Muscle of leg (tissue), 11 donors: Measurements from ENCODE around the gene FOXP4. TPM values are rescaled to one million over a fixed set of nuclear protein-coding genes. Genes with fewer than 3 reads are reported as not detected.

Source experiments
- DNase-seq: peaks from one replicate; pipeline ENCODE4 v3.0.0; 2013
- H3K27ac ChIP-seq: one replicate; pipeline ENCODE4 v1.5.1; 2013; ENCODE audit warnings: mild to moderate bottlenecking, low read length, control low read depth
- H3K27me3 ChIP-seq: one replicate; pipeline ENCODE4 v1.6.1; 2013; ENCODE audit warnings: low read length; ENCODE audit not compliant: control insufficient read depth, insufficient read depth
- H3K36me3 ChIP-seq: one replicate; pipeline ENCODE4 v1.6.1; 2013; ENCODE audit warnings: low read length; ENCODE audit not compliant: control insufficient read depth, insufficient read depth
- H3K4me1 ChIP-seq: one replicate; pipeline ENCODE4 v1.6.1; 2013; ENCODE audit warnings: low read length; ENCODE audit not compliant: control insufficient read depth, insufficient read depth
- H3K4me3 ChIP-seq: one replicate; pipeline ENCODE4 v1.5.1; 2013; ENCODE audit warnings: low read length, control low read depth
- H3K9me3 ChIP-seq: replicated peaks from 2 replicates; pipeline ENCODE4 v1.6.1; 2013; ENCODE audit warnings: low read depth, low read length; ENCODE audit not compliant: control insufficient read depth
- WGBS: methylation state at CpG from one replicate; pipeline ENCODE4 v1.1.5; 2013; ENCODE audit warnings: missing lambda C conversion rate; ENCODE audit not compliant: insufficient coverage; 5-methylcytosine and 5-hydroxymethylcytosine counted together
- polyA plus RNA-seq, 8 donors: library from polyadenylated mRNA; unstranded; fragments of 120-200 nt; gene quantifications; one replicate each; pipeline versions ENCODE4 v1.2.1 to v1.2.3, GENCODE V29; 2013; ENCODE audit warnings: inconsistent platforms in 1 of 8, low replicate concordance in 1 of 8; ENCODE audit not compliant: insufficient read length in 8 of 8, insufficient read depth in 1 of 8
- total RNA-seq: library from RNA; stranded (reverse); fragments of 120-200 nt; gene quantifications from one replicate; pipeline ENCODE4 v1.2.4, GENCODE V29; 2013

The FOXP4 gene
- total and polyA plus RNA-seq, 9 donors = 3.0 to 25.7 (median 14.3) TPM

- 86% methylated on average over 1 of the region's 8 CpGs for WGBS
- H3K4me1 ChIP-seq = peaks cover 29% of the 10 kb centered on the region
Measured at GRCh38 chr6:41563060-41563776, 17.0 kb downstream of the FOXP4 start.

GRCh38 chr6:41564448-41565142 is 18.4 kb downstream of the FOXP4 start:
- H3K4me1 ChIP-seq = peaks cover 43% of the 10 kb centered on the region
- no peak for DNase-seq
- WGBS = 80% methylated on average over 1 of the region's 5 CpGs
- peaks cover 3% of the 10 kb centered on the region for H3K27me3 ChIP-seq
- no peaks in the 10 kb centered on the region for H3K9me3 ChIP-seq
- H3K36me3 ChIP-seq = peaks cover 22% of the 10 kb centered on the region
- no peak overlapping the region for H3K4me3 ChIP-seq
- H3K27ac ChIP-seq = no peak overlapping the region

More at GRCh38 chr6:41563060-41563776, 17.0 kb downstream of the FOXP4 start:
- no peak for DNase-seq
- Histone ChIP-seq H3K4me3 (no peak overlapping the region), H3K27me3 (peaks cover 3% of the 10 kb centered on the region), H3K9me3 (no peaks in the 10 kb centered on the region), H3K36me3 (peaks cover 21% of the 10 kb centered on the region), H3K27ac (no peak overlapping the region)

GRCh38 chr6:41565701-41566100 is 19.5 kb downstream of the FOXP4 start:
- no peak for DNase-seq
- no peaks in the 10 kb centered on the region for H3K9me3 ChIP-seq
- H3K36me3 ChIP-seq = peaks cover 23% of the 10 kb centered on the region
- peaks cover 2% of the 10 kb centered on the region for H3K27me3 ChIP-seq
- 94% methylated on average over 12 of the region's 13 CpGs for WGBS
- H3K4me1 ChIP-seq = peaks cover 49% of the 10 kb centered on the region
- H3K4me3 ChIP-seq = no peak overlapping the region
- H3K27ac ChIP-seq = no peak overlapping the region

- no peak for DNase-seq
- no peaks in the 10 kb centered on the region for H3K9me3 ChIP-seq
- peak overlapping the region; percentile 59 for H3K27ac ChIP-seq
- no peaks in the 10 kb centered on the region for H3K27me3 ChIP-seq
- H3K4me3 ChIP-seq = no peak overlapping the region
- H3K4me1 ChIP-seq = peaks cover 45% of the 10 kb centered on the region
- H3K36me3 ChIP-seq = peaks cover 23% of the 10 kb centered on the region
- WGBS = no CpG with 5 or more reads among the region's 1 CpG
Measured at GRCh38 chr6:41566961-41567360, 20.8 kb downstream of the FOXP4 start.

GRCh38 chr6:41567684-41568083 is 21.5 kb downstream of the FOXP4 start:
- Histone ChIP-seq H3K36me3 (peaks cover 23% of the 10 kb centered on the region), H3K27ac (no peak overlapping the region), H3K9me3 (no peaks in the 10 kb centered on the region), H3K27me3 (no peaks in the 10 kb centered on the region), H3K4me1 (peaks cover 40% of the 10 kb centered on the region), H3K4me3 (no peak overlapping the region)
- DNase-seq = peak; percentile 77
- WGBS = no CpG with 5 or more reads among the region's 1 CpG

- Histone ChIP-seq H3K36me3 (peaks cover 23% of the 10 kb centered on the region), H3K27ac (no peak overlapping the region)
- WGBS = 90% methylated on average over 3 of the region's 6 CpGs
Measured at GRCh38 chr6:41568202-41568584, 22.0 kb downstream of the FOXP4 start.

GRCh38 chr6:41568585-41569384 is 22.6 kb downstream of the FOXP4 start:
- peak overlapping the region; percentile 20 for H3K27ac ChIP-seq
- peak; percentile 51 for DNase-seq
- peaks cover 39% of the 10 kb centered on the region for H3K4me1 ChIP-seq
- no peaks in the 10 kb centered on the region for H3K9me3 ChIP-seq
- peaks cover 23% of the 10 kb centered on the region for H3K36me3 ChIP-seq
- 69% methylated on average over 8 of the region's 13 CpGs for WGBS
- no peaks in the 10 kb centered on the region for H3K27me3 ChIP-seq
- no peak overlapping the region for H3K4me3 ChIP-seq

More at GRCh38 chr6:41568202-41568584, 22.0 kb downstream of the FOXP4 start:
- Histone ChIP-seq H3K4me1 (peaks cover 39% of the 10 kb centered on the region), H3K27me3 (no peaks in the 10 kb centered on the region), H3K9me3 (no peaks in the 10 kb centered on the region), H3K4me3 (no peak overlapping the region)
- no peak for DNase-seq

- H3K4me3 ChIP-seq = no peak overlapping the region
- H3K27ac ChIP-seq = no peak overlapping the region
- H3K27me3 ChIP-seq = no peaks in the 10 kb centered on the region
- WGBS = no CpG with 5 or more reads among the region's 5 CpGs
- no peaks in the 10 kb centered on the region for H3K9me3 ChIP-seq
- DNase-seq = no peak
- H3K4me1 ChIP-seq = peaks cover 39% of the 10 kb centered on the region
- peaks cover 22% of the 10 kb centered on the region for H3K36me3 ChIP-seq
Measured at GRCh38 chr6:41570259-41570615, 24.1 kb downstream of the FOXP4 start.

GRCh38 chr6:41571021-41571780 is 25.0 kb downstream of the FOXP4 start:
- no peak overlapping the region for H3K27ac ChIP-seq
- no peaks in the 10 kb centered on the region for H3K27me3 ChIP-seq
- H3K36me3 ChIP-seq = peaks cover 12% of the 10 kb centered on the region
- H3K4me3 ChIP-seq = no peak overlapping the region
- no peak for DNase-seq
- peaks cover 39% of the 10 kb centered on the region for H3K4me1 ChIP-seq
- H3K9me3 ChIP-seq = no peaks in the 10 kb centered on the region
- whole genome bisulfite sequencing = 63% methylated on average over 6 of the region's 15 CpGs
